Measurements from ENCODE around the gene MRPL38. TPM values are rescaled to one million over a fixed set of nuclear protein-coding genes. Genes with fewer than 3 reads are reported as not detected.

Gene MRPL38
- total and polyA plus RNA-seq, 2 donors (not counting 1 experiment from before 2014, with no cell fraction given): 126 to 127 TPM

DNA sequence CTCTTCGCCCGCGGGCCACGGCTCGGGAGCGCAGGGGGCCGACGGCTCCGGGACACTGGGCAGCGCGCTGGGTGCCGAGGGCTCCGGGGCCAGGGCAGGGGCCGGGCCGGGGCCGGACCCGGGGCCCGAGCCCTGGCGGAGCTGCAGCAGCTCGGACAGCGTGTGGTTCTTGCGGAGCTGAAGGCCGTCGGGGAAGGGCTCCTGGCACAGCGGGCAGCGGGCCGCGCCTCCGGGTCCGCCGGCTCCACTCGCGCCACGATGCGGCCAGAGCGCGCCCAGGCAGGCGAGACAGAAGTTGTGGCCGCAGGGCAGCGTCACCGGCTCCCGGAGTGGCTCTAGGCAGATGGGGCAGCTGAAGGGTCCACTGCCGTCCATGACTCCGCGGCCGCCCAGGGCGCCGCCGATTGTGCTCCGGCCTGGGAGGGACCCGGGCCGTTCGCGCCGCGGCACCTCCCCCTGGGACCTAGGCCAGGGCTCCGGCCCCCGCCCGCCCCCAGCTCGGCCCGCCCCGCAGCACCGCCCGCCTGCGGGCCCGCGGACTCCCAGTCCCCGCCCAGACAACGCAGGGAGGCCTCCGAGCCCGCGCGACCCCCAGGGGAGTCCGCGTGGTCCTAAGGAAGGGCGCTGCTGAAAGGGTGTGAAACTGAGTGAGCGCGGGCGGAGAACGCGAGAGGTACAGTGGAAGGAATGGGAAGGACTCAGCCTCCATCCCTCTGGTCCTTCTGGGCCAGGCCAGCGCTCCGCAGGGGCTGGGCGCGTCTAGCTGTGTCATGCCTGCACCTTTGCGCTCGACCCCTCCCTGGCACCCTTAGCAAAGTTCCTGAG is 26.3 kb downstream of the MRPL38 start, which contains the start of gene TRIM47:
Gene TRIM47 (minus strand): TSS at position 408 of the 825 bp plus-strand sequence. CDS start 33 bp downstream, at position 375.
- WGBS (ENCODE audit: insufficient coverage): under 1% methylated on average over 87 of the region's 87 CpGs
- no peaks in the 10 kb centered on the region for H3K9me3 Mint-ChIP-seq (ENCODE audit: insufficient read depth)
- no peaks in the 10 kb centered on the region for H3K36me3 ChIP-seq (replicated peaks in 1 of 2; ENCODE audit: control extremely low read depth in 1 of 2, control insufficient read depth in 1 of 2, extremely low read depth in 1 of 2, insufficient read depth in 2 of 2, low read length in 1 of 2)
- H3K4me3 Mint-ChIP-seq: peak within 1 kb of the TSS; percentile 90
- peak within 1 kb of the TSS in 4 of 5 experiments; percentile 46 to 69 (median 52) for H3K4me3 ChIP-seq (ENCODE audit: control extremely low read depth in 1 of 5, extremely low read depth in 1 of 5, insufficient read depth in 1 of 5, low read depth in 2 of 5, low read length in 4 of 5)
- CTCF ChIA-PET: interaction anchor here (0.8 to 5.6 kb wide), 18 partner anchors 9 to 125 kb away, joined by 3 to 52 read pairs (median 6); partner anchors contain the start of genes GALK1, TRIM65, UNC13D and UNK
- no peak for TF ChIP-seq EZH2 (IDR thresholded peaks at IDR 0.05; ENCODE audit: borderline replicate concordance, insufficient read depth, low read depth, low read length, poor library complexity, severe bottlenecking)
- TF ChIP-seq, protein P1, sequence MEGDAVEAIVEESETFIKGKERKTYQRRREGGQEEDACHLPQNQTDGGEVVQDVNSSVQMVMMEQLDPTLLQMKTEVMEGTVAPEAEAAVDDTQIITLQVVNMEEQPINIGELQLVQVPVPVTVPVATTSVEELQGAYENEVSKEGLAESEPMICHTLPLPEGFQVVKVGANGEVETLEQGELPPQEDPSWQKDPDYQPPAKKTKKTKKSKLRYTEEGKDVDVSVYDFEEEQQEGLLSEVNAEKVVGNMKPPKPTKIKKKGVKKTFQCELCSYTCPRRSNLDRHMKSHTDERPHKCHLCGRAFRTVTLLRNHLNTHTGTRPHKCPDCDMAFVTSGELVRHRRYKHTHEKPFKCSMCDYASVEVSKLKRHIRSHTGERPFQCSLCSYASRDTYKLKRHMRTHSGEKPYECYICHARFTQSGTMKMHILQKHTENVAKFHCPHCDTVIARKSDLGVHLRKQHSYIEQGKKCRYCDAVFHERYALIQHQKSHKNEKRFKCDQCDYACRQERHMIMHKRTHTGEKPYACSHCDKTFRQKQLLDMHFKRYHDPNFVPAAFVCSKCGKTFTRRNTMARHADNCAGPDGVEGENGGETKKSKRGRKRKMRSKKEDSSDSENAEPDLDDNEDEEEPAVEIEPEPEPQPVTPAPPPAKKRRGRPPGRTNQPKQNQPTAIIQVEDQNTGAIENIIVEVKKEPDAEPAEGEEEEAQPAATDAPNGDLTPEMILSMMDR (IDR thresholded peaks at IDR 0.05): peak; percentile 40
- peaks cover 35% of the 10 kb centered on the region for H3K4me1 Mint-ChIP-seq
- H3K27ac Mint-ChIP-seq: peak within 1 kb of the TSS; percentile 91
- H3K9ac ChIP-seq (ENCODE audit: low read length): peak within 1 kb of the TSS; percentile 76
- no peaks in the 10 kb centered on the region for H4K20me1 ChIP-seq (ENCODE audit: control insufficient read depth, insufficient read depth, low read length, poor library complexity, severe bottlenecking)
- peaks cover 4% of the 10 kb centered on the region for H3K27me3 Mint-ChIP-seq
- peak within 1 kb of the TSS; percentile 94 for H2AFZ ChIP-seq (ENCODE audit: insufficient read depth, low read depth, low read length, poor library complexity, severe bottlenecking)
- H3K4me2 ChIP-seq (replicated peaks; ENCODE audit: low read depth, low read length, poor library complexity, severe bottlenecking): peak within 1 kb of the TSS; percentile 98
- no peaks in the 10 kb centered on the region for H3K9me3 ChIP-seq (ENCODE audit: control extremely low read depth in 1 of 3, control insufficient read depth in 2 of 3, insufficient read depth in 1 of 3, low read length in 2 of 3)
- H3K27me3 ChIP-seq (replicated peaks in 1 of 4; ENCODE audit: control extremely low read depth in 1 of 4, control insufficient read depth in 3 of 4, insufficient read depth in 4 of 4, low read length in 3 of 4): peaks cover 0 to 7% (median 1%) of the 10 kb centered on the region in 4 experiments
- POLR2A ChIA-PET: interaction anchor here (0.5 to 3.3 kb wide), 8 partner anchors 18 to 113 kb away, joined by 3 to 24 read pairs (median 4); partner anchors contain the start of genes GALK1, MRPL38, TRIM65 and WBP2
- intact Hi-C loops (cut with micrococcal nuclease): loop anchor here (5.0 kb wide), 1 partner anchor 36 kb away; the partner anchor contains the start of gene UNC13D
- peaks cover 30 to 36% of the 10 kb centered on the region in 2 donors for H3K4me1 ChIP-seq (ENCODE audit: control insufficient read depth in 2 of 2, insufficient read depth in 2 of 2, low read length in 2 of 2)
- ATAC-seq (ENCODE audit: low read depth): no peak
- H3K79me2 ChIP-seq (ENCODE audit: control insufficient read depth, insufficient read depth, low read length): no peaks in the 10 kb centered on the region
- H3K27ac ChIP-seq (ENCODE audit: low read length in 2 of 2): peak within 1 kb of the TSS; percentile 44 to 55
- peak; percentile 50 for DNase-seq
